Activated CD4-positive, alpha-beta T cell treated with anti-CD3 and anti-CD28 coated beads, Interleukin-2, amount 50 U/mL, for 24 hours (primary cell): ENCODE results near the gene CD247.
A peak's percentile ranks its signal among the peaks of the same experiment; 100 is the strongest.

Experiments used
- DNase-seq, 2 donors: peaks; one replicate each; pipeline ENCODE4 v3.0.0-alpha.2; 2020; ENCODE audit warnings: low read depth in 1 of 2, low spot score in 1 of 2

CD247 gene

DNA sequence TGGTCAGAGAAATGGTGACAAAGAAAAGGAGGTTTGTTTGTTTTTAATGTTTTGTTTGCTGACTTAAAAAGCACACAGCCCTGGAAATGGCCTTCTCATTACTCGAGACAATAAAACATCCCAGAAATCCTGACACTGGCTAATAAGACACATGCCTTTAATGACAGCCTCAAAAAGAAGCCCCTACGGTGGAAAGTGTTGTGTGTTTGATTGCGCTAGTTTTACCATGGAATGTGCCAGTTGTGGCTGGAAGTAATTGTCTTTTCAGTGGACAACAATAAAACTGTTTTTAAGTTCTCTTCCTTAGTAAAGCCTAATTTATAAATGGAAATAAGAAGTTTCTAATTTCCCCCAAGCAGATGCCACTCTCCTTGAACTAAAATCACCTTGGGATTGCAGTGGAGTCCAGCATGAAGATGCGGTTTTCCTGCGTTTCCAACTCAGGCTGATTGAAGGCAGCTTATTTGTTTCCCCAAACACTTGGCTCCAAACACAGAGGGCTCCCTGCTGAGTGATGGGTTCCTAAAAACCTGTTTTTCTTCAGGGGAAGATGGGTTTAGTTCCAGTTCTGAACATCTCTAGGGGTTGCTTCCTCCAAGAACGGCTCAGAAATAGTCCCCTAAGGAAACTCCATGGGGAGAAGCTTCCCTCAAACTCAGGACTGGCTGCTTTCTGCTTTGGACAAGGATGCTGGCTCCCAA, 54.3 kb downstream of the CD247 start:
- no peak for DNase-seq

- no peak for DNase-seq
Observed at GRCh38 chr1:167463080-167463479, 55.2 kb downstream of the CD247 start.

DNA sequence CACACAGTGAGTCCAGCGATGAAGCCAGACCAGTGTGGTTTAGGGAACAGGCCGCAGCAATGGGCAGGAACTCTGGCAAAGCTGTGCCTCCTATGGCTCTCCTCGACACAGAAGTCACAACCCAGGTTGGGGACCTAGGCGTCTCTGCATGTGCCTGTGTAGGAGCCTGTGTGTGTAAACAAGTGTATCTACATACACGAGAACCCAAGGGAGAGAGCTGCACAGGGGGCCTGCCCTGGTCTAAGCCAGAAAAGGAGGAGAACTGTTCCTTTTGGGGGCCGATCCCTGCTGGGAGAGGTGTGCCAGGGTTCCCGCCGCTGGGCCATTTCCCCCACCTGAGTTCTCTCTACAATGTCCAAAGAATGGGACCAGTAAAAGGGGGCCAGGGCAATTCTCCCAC, 56.0 kb downstream of the CD247 start:
- DNase-seq = no peak

DNA sequence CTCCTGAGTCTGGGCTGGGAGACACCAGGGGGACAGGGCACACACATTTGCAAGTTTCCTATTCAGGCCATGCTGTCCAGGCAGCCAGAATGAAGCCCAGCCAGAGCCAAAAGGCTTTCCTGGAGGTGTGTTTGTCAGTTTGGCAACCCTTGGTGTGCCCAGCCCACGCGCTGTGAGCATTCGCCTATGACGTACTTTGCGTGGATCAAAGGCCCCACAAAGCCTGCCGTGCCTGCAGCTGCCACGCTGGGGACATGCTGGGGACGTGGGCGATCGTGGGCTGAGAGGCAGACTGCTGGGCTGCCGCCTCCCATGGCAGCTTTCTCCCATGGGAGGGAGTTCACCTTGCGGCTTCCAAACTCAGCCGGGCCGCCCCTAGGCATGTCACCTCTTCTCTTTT, 57.5 kb downstream of the CD247 start:
- DNase-seq = no peak

DNA sequence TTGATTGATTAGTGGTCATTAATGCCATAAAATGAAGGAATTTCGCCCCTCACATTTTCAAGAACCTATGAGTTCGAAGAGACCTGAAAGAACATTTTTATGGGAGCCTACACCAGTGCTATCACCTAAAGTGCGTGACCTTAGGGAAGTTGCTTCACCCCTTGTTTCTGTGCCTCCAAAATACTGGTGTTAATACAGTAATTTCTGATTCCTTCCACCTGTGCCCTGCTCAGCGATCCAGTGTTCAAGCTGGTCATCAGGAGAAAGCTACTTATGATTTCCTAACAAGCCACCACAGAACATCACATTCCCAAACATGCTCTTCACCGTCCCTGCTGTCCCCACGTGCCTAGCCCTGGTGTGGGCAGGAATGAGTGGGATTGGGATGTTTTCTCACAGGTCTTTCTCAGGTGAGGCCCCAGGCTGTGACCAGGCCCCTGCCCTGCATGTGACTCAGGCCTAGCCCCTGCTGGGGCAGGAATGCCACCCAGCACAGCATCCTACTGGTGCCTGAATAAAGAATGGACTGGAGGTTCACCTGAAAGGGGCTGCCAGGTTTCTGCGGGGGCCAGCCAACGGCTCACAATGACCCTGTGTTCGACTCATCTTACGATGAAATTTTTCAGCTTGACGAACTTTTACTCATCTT, 60.3 kb downstream of the CD247 start:
- no peak for DNase-seq

- no peak for DNase-seq
Observed at GRCh38 chr1:167456926-167457325, 61.4 kb downstream of the CD247 start.

- no peak for DNase-seq
Observed at GRCh38 chr1:167456524-167456923, 61.8 kb downstream of the CD247 start.

DNA sequence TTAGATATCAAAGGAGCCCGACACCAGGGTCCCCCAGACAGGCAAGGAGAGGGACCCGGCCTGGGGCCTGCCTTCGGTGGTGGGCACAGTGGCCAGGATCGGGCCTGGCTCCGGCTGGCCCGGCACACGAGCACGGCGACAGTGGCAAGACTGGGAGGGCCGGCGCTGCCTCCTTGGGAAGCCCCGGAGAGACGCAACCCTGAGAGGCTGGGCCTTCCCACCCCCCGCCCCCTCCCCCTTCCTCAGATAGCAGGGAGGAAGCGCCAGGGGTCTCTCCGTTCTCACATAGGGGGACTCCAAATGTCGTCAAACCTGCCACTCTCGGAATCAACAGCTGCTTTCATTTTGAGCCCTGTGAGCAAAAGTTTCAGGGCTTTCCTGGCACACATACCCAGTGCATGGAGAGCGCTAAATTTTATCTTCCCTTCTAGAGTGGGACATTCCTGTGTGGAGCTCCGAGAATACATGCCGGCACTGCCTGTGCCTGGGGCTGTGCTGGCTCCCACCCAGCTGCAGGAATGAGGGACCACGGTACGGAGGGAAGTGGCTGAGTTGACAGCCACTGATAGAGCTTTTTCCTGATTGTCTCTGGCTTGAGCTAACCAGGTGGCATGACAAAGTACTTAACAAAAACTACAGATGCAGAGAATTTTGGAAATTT, 62.4 kb downstream of the CD247 start:
- no peak for DNase-seq

GRCh38 chr1:167454894-167455785, 63.2 kb downstream of the CD247 start:
- DNase-seq = peak; percentile 51 to 63

DNA sequence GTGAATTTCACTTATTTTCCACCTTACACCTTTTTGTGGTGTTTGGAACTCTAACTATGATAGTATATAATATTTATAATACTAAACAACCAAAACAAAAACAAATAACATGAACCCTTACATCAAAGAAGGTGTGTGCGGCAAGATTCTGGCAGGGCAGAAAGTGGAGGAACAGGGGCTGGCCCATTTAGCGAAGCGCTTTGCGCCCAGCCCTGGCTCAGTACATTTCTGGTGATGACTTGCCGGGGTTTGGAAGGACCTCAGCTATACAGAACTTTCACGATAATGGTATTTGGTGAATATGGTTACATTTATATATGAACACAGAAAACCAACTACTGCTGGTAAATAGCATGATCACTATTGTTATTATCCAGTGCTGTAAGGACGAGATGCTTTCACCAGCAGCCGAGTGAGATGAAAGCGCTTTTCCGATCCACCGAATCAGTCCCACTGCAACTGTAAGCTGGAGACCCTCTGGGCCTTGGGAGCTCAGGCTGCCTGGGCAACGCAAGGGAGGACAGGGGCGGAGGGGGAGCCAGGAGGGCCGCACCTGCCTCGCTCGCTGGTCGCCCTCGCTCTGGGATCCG, 63.9 kb downstream of the CD247 start:
- DNase-seq = no peak

GRCh38 chr1:167453123-167453522, 65.2 kb downstream of the CD247 start:
- no peak for DNase-seq

DNA sequence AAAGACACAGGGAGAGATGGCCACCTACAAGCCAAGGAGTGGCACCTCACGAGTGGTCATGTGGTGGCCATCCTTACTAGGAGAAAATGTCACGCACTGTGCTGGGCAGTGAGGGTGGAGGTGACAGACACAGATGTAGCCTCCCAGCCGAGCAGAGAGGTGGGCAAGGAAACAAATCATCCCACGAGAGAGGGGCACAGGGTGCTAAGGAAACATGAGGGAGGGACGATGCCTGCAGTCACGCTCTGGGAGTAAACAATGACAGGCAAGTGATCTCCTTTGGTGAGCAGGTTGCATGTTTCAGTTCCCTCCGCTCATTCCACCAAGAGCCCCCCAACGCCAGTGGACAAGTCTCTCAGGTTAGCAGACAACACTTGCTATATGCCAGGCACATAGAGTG, 65.8 kb downstream of the CD247 start:
- DNase-seq = no peak

- no peak for DNase-seq
Observed at GRCh38 chr1:167450843-167451242, 67.5 kb downstream of the CD247 start.

GRCh38 chr1:167447521-167448136, 70.7 kb downstream of the CD247 start:
- DNase-seq = peak in 1 of 2 donors; percentile 63

GRCh38 chr1:167446966-167447365, 71.4 kb downstream of the CD247 start:
- DNase-seq = no peak

DNA sequence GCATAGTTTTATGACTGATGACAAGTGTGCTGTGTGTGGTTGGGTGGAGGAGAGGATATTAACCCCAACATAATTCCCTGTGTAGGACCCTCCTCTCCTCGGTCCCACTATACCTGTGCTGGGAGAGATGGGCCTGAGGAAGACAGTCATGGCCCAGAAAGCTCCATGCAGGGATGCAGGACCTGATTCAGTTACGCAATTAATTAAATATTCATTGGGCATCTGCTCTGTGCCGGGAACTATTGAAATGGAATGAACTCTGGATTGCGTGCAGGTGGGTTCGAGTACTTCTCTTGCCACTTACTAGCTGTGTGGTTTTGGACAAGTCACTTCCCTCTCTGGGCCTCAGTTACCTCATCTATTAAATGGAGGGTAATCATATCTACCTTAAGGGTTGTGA, 74.6 kb downstream of the CD247 start:
- no peak for DNase-seq

DNA sequence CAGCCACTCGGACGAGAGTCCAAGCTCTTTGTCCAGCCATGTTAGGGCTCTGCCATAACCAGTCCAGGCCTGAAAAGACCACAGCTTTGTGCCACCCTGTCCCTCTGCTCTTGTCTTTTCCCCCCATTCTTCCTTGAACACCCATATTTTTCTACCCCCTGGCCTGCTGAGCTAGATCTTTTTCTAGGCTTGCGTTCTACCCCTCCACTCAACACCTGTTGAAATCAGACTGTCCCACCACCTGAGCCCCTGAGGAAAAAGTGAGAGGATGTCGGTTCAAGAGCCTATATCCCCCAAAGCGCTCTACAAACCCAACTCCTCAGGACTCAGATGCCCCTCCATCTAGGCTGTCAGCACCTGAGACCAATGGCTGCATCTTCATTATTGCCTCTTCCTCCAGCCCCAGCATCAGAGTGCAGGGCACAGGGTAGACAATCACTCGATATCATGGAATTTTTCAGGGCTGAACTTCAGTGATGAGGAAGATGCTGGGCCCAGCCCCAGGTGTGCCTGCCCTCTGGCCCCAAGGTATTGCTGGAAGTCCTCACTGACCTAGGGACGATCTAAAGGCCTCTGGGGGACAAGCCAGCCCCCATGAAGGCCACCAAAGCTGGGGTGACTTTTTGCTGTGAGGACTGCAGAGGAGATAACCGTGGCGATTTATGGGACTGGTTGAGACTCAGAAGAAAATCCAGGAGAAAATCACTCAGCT, 75.3 kb downstream of the CD247 start:
- DNase-seq = no peak

DNA sequence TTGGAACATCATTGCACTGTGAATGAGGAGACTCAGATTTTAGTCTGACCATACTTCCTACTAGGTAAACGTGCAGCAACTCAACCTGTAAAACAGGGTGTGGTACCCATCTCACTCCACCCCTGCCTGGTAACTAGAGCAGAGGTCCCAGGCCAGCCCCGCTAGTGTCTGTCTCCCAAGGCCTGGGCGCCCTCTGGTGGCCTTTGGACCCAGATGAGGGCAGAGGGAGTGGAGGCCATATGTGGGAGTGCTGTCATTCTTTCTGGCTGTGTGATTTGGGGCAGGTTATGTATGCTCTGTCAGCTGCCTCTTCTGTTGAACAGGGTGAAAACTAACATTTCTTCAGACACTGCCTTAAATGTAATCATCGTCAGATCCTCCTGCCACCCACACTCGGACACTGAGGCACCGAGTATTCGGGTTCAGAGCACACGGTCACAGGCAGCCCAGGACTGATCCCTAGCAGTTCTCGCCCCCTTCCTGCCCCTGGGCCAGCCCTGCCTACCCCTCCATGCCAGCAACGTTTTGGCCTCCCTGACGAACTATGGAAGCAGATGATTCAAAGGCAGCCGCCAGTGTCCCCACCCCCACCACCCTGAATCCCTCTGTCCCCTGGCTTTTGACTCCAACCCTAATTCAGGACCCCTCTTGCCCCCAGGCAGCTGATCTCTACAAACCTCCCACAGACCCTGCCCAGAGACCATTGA, 76.0 kb downstream of the CD247 start:
- DNase-seq = peak; percentile 77 to 83

GRCh38 chr1:167441222-167441621, 77.1 kb downstream of the CD247 start:
- no peak for DNase-seq
